GM21786 (cell line): Measurements from ENCODE around the gene TANGO2.

Source experiments
- ATAC-seq: cut with Tn5 transposase; IDR thresholded peaks from one replicate; pipeline ENCODE4 v1.9.1; 2021; ENCODE audit not compliant: unreplicated experiment

The TANGO2 gene

GRCh38 chr22:20096574-20097420 lies 75.9 kb downstream of the TANGO2 start:
- ATAC-seq, result no peak

DNA sequence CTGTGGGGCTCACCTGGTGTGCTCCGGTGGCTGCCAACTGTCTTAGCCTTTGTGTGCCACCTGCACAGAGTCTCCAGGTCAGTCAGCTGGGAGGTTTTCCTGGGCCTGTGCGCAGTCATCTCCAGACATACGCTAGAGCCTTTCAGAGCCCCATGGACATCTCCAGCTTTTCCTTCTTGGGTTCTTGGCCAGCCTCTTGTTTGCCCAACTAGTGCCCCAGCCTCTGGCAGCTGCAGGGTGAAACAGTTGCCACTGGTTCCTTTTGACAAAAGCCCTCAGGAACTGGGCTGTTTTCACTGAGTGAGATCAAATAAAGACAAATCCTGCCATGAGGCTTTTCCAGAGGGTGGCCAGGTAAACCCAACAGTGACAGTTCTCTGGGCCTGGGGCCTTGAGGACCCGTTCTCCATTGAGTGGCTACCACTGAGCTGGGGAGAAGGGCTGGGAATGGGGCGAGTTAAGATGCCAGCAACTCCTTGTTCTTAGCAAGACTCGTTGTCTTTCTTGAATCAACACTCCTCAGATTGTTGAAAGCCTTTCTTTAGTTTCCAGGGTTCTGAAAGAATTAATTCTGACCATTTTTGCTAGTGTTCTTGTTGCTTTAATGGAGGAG lies 78.3 kb downstream of the TANGO2 start:
- no peak for ATAC-seq

- no peak for ATAC-seq
Measured at GRCh38 chr22:20101638-20102037, 80.7 kb downstream of the TANGO2 start.

DNA sequence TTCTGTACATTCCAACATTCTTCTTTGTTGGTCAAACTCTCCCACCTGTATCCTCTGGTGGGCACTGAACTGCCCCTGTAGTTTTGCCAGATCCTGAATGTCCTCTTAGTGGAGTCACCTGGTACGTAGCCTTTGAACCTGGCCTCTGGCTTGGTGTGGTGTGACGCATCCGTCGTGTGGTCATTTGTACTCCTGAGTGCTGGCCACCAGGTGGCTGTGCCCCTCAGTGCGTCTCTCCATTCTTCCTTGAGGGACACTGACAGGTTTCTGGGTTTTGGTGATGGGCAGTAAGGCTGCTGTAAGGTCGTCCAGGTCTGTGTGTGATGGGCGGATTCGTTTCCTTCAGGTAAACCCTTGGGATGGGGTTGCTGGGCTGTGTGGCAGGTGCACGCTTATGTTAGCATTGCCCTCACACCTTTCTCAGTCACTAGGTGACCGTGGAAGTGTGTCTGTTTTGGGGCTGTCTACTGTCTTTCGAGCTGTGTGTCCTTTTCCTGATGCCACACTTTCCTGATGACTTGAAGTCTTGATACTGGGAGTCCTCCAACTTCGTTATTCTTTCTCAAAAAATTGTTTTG lies 81.4 kb downstream of the TANGO2 start:
- no peak for ATAC-seq

GRCh38 chr22:20105456-20106204 lies 84.7 kb downstream of the TANGO2 start:
- ATAC-seq, result no peak

DNA sequence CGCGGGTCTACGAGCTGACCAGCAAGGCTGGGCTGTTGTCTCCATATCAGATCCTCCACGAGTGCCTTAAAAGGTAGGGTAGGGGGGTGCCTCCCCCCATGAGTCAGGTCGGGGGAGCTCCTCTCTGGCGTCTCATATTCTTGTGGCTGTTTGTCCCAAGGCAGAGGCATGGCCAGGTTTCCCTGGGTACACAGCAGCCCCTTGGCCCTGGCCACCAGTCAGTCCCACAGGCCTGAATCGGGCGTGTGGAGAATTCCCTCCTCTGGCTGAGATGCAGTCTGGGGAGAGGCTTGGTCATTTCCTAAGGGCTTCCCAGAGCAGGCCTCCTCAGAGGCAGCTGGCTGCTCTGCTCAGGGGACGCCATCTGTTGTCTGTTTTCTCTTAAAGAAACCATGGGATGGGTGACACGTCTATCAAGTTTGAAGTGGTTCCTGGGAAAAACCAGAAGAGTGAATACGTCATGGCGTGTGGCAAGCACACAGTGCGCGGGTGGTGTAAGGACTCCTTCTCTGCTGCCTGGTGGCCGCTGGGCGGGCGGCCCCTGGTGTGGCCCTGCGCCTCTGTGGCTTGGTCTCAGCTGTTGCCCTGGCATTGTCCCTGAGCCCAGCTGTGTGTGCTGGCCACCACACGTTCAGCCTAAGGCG lies 85.4 kb downstream of the TANGO2 start:
- no peak for ATAC-seq

GRCh38 chr22:20106849-20107237 lies 85.9 kb downstream of the TANGO2 start:
- no peak for ATAC-seq

DNA sequence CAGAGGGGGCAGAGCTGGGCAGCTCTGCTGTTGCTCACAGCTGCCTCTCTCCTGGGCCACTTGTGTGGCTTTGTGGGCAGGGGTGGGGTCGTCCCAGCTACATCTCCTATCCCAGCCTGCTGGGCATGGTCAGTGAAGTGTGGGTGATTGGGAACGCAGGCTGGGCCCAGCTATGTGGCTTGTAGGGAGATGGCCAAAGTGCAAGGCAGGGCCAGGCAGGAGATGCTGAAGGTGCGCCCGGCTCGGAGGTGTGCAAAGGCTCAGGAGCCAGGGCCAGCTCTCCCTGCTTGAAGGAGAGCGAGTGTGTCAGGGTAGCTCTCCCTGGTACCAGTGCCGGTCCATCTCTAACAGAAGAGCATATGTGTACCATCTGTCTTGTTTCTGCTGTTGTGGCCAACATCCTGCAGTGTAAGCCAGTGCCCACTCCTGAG lies 86.6 kb downstream of the TANGO2 start:
- no peak for ATAC-seq

GRCh38 chr22:20107951-20108756 lies 87.2 kb downstream of the TANGO2 start:
- ATAC-seq, result no peak

DNA sequence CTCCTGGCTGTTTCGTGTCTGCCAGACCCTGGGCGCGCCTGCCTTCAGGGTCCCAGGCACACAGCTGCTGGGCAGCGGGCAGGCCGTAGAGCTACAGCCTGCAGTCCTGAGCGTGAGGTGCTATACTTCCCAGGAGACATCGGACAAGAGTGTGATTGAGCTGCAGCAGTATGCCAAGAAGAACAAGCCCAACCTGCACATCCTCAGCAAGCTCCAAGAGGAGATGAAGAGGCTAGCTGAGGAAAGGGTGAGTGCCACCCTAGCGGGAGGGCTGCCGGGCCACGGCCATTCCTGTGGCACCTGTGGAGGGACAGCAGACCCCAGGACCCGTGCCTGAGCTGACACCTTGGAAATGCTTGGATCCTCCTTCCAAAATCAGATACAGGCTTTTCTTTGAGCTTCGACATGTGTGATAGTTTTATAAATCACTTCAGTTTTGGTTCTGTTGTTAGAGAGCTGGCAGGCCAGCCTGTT lies 87.9 kb downstream of the TANGO2 start:
- ATAC-seq, result no peak

- ATAC-seq, result no peak
Measured at GRCh38 chr22:20109411-20110358, 88.8 kb downstream of the TANGO2 start.

DNA sequence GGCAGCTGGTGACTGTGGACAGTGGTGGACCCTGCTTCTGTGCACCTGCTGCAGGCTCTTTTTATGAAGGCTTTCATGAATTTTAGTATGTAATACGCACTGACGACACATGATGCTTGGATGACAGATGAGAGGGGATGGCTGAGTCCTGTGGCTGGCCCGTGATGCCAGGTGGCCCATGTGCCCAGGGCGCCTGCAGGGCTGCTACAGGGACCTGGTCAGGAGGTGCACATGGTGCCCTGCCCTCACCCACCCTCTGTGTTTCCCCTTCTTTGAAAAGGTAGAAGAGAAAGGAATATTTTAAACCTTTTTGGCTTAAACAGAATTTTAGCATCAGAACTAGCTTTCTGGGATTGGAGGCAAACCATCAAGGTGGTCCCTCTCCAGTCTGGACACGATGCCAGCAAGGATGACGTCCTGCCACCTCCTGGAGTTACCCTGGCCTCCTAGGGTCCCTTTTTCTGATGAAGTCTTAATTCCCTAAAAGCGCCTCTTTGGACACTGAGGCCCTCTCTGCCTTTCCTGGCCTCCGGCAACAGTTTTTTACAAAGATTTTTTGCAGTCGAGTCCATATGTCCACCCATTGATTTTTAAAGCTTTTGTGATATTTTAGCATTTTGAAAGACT lies 89.6 kb downstream of the TANGO2 start:
- ATAC-seq, result no peak

- no peak for ATAC-seq
Measured at GRCh38 chr22:20111045-20111688, 90.3 kb downstream of the TANGO2 start.

DNA sequence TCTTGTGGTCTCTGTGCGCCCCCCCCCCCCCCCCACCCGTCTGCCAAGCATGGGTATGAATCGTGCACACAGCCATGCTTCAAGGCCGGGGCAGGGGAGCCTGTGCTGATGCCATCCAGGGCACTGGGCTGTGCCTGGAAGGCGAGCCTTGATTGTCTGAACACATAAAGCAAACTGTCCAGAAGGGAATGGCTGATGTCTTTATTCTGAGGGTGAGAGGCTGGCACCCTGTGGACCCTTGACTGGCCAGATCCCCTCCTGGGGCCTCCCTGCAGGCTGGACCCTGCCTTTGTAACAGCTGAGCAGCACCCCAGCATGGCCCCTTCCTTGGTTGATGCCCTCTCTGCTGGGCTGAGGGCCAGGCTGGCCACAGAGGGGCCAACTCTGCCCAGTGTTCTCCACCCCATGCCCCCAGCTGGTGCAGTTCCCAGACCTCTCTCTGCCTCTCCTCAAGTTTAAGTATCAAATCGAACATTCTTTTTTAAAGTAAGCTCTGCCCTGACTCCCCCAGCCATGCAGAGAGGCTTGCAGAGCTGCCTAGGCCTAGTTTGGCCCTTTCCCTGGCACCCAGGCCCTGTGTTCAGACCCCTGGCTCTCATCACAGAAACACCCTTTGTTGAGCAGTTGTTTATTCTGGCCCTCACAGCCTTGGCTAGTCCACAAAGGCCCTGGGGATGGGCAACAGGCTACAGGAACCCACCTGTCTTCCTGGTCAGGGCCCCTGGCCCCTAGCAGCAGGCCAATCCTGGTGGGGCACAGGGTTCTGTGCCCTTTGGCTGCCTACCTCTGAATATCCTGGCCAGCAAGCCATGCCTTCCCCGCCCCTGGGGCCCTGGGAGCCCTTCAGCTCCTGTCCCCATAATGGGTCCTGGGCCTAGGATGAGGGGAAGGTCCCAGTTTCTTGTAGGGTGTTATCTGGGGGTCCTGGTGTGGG lies 91.0 kb downstream of the TANGO2 start:
- no peak for ATAC-seq

DNA sequence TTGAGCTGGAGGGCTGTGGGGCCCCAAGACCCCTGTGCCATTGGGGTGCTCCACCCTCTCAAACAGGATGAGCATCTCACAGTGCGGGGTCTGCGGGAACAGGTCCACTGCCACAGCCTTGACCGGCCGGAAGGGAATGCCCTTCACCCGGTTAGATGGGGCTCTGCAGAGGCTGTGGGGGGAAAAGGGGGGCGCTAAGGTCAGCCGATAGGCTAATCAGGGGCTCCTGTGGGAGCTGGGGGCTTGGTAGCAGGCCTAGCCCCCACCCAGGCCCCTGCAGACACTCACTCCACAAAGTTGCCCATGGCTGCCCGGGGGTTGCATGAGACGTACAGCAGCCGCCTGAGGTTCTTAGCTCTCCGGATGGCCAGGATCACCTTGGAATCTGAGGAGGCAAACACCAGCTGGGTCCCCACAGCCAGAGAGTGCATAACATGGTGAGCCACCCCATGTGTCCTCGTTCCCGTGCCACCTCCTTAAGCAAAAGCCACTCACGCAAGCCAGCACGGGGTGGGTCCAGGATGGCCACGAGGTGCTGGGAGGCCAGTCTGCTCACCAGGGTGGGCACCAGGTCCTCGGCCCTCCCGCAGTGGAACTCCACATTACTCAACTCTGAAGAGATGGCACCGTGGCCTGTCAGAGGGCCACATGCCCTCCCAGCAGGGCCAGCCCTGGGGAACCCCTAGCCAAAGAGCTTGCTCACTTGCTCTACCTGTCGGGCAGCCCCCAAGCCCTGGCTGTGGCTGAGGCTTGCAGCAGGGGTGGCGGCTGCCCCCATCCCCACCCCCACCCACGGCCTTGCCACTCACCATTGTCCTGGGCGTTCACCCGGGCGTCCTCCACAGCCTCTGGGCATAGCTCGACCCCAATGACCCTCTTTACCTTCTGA lies 92.0 kb downstream of the TANGO2 start:
- ATAC-seq, result no peak
